G401 (cell line): ENCODE results near the gene MPRIP. TPM values are rescaled to one million over a fixed set of nuclear protein-coding genes. Genes with fewer than 3 reads are reported as not detected.

ENCODE experiments used
- DNase-seq: peaks from one replicate; pipeline ENCODE4 v3.0.0-alpha.2; 2015; ENCODE audit warnings: low spot score
- in situ Hi-C: cut with HindIII; loops from 2 replicates; pipeline ENCODE4 v1.10.0; 2016; ENCODE audit warnings: low sequenced_read_pairs, mixed read lengths
- total RNA-seq: library from RNA; depleted of rRNA; stranded (reverse); fragments of >200 nt; shearing (Covaris generic); gene quantifications from 2 replicates; pipeline ENCODE4 v1.2.3, GENCODE V29; 2014

The MPRIP gene
- total RNA-seq, 1 experiment from 2014 or later: 97.1 TPM

- in situ Hi-C loops: no loop called here
- DNase-seq: no peak
These were observed 73.4 kb downstream of the MPRIP start for GRCh38 chr17:17115620-17116019.

DNA sequence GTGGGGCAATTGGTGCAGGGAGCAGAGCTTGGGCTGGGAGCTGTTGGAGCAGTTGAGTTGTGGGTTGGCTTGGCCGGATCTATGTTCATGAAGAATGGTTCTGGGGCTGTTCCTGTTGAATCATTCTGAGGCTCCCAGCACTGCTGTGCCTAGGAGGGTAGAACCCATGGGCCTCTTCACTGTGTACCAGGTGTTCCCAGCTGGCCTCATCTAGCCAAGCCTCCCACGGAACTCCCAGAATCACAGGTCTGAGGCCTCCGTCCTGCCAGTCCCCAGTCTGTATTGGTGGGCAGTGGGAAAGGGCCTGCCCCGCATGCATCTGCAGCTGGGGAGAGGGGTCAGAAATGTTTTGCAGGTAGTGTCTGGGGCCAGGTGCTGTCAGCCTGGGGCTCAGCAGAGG is 74.1 kb downstream of the MPRIP start:
- in situ Hi-C loops: no loop called here
- no peak for DNase-seq

DNA sequence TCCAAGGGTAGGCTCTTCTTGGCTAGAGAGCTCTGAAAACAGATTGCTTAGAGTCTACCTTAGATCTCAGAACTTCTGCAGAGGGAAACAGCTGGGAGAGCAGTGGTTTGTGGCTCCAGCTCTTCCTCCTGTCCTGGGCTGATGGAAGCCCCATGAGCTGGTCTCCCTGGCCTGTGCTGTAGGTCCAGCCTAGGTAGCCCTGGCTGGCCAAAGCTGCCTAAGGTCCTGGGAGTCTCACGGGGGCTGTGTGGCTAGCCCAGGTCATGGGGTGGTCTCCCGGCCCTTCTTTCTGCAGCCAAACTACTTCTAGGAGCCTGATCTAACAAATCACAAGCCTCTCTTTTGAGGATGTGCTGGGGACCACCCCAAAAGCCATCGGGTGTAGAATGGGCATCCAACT is 75.7 kb downstream of the MPRIP start:
- in situ Hi-C loops: no loop called here
- DNase-seq: no peak

DNA sequence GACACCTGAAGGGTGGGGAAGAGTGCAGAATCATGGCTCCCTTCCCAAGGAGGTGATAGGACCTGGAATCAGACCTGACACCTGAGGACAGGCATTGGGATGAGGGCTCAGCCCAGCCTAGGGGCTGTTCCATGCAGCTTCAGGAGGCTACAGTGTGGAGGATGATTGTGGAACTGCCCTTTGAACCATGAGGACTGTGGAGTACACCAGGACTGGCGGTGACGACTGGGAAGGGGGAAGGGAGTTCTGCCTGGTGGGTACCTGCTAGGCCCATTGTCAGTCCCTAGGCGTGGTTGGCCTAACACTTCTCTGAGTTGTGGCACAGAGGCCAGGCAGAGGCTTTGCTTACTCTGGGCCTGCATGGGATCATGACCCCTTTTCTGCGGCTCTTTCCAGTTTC is 76.1 kb downstream of the MPRIP start:
- in situ Hi-C loops: no loop called here
- no peak for DNase-seq

DNA sequence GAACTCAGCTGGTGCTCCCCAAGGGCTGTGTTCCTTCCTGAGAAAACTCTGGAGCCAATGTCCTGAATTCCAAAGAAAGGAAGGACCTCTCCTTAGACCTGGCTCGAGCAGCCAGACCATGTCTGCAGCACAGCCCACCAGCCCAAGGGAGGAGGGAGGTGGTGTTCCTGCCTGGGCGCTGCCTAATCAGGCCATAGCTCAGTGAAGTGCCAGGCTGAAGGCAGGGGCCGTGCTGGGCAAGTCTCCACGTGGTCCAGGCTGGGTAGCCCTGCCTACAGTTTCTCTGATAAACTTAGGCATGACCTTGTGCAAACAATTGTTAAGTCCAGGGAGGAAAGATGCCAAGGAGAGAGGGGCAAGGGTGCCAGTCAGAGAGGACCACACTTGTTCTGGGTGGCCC is 76.8 kb downstream of the MPRIP start:
- no peak for DNase-seq
- in situ Hi-C loops: no loop called here

GRCh38 chr17:17119533-17119932 is 77.3 kb downstream of the MPRIP start:
- in situ Hi-C loops: no loop called here
- no peak for DNase-seq

DNA sequence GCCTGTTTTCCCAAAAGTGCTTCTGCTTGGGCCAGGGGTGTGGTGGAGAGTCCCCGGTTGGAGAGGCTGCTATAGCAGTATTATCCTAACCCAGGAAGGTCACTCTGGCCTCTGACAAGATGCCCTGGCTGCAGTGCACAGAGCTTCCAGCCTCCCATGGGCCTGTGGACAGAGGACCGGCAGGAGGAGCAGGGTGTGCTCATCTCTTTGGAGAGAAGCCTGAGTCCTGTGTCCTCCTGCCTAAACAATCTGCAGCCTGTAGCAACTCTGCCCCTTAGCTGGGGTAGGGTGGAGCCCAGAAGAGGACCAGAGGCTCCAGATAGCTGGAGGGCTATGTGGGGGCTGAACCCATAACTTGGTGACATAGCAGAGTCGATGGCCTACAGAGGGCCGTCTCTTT is 78.0 kb downstream of the MPRIP start:
- in situ Hi-C loops: no loop called here
- peak; percentile 67 for DNase-seq

GRCh38 chr17:17120701-17121100 is 78.4 kb downstream of the MPRIP start:
- in situ Hi-C loops: no loop called here

DNA sequence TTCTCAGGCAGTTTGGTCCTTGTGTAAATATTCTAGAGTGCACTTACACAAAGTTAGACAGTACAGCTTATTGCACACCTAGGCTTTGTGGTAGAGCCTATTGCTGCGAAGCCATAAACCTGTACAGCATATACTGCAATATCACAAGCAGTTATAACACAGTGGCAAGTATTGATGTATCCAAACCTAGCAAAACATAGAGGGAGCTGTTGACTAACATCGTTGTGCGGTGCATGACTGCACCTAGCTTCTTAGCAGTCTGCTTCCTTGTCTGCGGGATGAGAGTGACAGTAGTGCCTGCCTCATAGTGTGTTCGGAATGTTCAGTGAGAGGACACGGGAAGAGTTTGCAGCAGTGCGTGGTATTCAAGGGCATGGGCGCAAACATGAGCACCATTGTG is 78.9 kb downstream of the MPRIP start:
- in situ Hi-C loops: no loop called here
- peak; percentile 83 for DNase-seq

More at GRCh38 chr17:17120701-17121100, 78.4 kb downstream of the MPRIP start:
- peak; percentile 62 for DNase-seq

- in situ Hi-C loops: no loop called here
- no peak for DNase-seq
These were observed 80.7 kb downstream of the MPRIP start for GRCh38 chr17:17122781-17123483.

GRCh38 chr17:17124341-17124740 is 82.1 kb downstream of the MPRIP start:
- in situ Hi-C loops: no loop called here
- no peak for DNase-seq

DNA sequence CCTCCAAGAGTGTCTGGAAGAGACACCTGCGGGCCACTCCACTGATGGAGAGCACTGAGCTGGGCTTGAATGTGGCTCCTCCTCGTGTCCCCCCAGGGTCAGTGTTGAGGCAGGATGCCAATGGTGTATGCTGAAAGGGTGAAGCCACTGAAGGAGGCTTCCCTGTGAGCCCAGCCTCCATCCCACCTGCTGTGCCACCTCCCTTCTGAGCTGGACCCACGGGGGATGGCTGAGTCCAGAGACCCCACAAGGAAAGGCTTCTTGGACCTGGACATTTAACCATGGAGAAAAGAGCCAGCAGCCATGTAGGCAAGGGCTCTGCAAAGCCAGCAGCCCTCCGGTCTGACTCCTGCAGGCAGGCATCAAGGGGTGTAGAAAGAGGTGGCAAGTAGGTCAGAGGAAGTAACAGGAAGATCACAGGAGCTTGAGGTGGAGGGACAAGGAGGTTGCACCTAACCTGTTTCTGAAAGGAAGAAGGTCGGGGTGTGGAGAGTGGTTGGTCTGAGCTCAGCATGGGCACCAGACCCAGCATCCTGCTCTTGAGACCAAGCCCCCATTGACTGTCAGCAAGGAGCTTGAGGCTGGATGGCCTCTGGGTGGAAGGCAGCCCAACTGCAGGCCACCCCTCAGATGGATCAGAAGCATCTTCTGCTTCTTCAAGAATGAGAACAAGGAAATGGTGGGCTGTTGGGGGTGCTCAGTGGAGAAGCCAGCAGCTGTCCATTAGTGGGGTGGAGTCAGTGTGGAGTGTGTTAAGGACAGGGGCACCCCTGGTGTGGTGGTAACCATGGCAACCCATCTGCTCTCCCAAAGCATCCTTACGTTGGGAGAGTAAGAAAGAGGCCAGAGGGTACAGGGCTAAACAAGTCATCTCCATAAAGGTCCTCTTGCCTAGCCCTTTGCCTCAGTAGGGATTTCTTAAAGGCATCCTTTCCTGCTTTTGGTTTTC is 83.2 kb downstream of the MPRIP start:
- in situ Hi-C loops: no loop called here
- DNase-seq: peak; percentile 85

DNA sequence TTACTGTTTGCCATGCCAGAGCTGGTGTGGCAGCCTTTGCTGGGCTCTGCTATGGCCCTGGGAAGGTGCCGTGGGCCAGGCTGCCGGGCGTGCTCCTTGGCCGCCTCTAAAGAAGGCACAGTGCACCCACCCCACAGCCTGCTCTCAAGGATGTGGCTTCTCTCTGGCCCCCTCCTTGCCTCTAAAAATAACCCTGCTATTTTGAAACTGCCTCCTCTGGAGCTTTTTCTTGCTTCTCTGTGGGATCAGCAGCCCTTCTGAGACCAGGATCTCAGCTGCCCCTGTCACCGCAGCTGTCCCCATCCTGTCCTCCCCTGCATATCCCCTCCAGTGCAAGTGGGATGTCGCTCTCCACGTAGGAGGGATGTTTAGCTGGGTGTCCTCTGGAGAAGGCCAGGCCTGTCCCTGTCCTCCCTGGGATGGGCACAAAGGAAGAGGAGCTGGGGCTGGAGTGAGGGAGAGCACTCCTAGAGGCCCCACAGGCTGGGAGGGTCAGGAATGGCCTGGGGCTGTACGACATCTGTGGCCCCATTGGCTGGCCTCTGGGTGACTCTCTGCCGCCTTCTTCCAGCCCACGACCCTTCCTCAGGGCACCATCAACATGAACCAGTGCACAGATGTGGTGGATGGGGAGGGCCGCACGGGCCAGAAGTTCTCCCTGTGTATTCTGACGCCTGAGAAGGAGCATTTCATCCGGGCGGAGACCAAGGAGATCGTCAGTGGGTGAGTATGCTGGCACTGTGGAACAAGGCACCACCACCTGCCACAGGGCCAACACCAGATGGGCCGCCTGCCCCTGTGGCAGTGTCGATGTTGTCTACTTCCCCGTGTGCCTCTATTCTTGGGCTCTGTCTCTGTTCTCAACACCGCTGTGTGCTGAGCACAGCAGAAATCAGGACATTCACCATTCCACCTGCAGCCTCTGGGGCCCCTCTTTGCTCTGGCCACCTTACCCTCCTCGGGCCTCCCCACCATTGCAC is 84.2 kb downstream of the MPRIP start:
- peak; percentile 72 for DNase-seq
- in situ Hi-C loops: no loop called here

- in situ Hi-C loops: no loop called here
- DNase-seq: no peak
These were observed 84.9 kb downstream of the MPRIP start for GRCh38 chr17:17127156-17127555.

- DNase-seq: no peak
- in situ Hi-C loops: no loop called here
These were observed 85.6 kb downstream of the MPRIP start for GRCh38 chr17:17127730-17128291.

DNA sequence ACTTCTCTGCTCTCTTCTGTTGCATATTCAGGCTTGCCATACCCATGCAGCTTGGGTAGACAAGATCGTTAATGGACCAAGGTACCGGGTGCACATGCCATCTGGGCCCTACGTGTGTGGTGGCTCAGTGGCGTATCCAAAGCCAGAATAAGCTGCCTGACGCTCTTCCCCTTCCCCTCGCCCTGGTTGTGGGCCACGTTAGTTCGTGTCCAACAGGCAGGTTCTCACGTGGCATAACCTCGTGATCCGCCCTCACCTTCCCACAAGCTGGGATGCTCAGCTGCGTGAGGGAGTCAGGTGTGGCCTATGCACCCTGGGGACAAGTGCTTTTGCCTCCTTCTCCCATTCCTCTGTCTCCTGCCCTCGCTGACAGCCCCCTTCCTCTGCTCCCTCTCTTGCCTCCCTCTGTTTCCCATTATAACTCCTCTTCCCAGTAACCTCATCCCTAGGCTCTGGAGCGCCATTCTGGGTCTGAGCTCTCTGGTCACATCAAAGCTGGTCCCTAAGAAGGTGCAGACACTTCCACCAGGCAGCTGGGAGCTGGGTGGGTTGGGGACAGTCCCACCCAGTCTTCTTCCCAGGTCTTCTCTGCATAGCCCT is 86.3 kb downstream of the MPRIP start:
- in situ Hi-C loops: no loop called here
- peak; percentile 77 for DNase-seq

GRCh38 chr17:17129466-17129865 is 87.2 kb downstream of the MPRIP start:
- DNase-seq: peak; percentile 76
- in situ Hi-C loops: no loop called here

GRCh38 chr17:17130077-17130844 is 88.0 kb downstream of the MPRIP start:
- DNase-seq: no peak
- in situ Hi-C loops: no loop called here
